VCaP (cell line): Measurements from ENCODE around the gene SUDS3.

Experiments used
- H3K27ac ChIP-seq: fragments of 450-650 bp; 2 replicates; pipeline ENCODE4 v1.5.1; 2017
- CTCF ChIP-seq: fragments of 450-650 bp; conservative IDR thresholded peaks from 2 replicates; pipeline ENCODE4 v1.5.1; 2017; ENCODE audit warnings: mild to moderate bottlenecking, moderate library complexity

Gene SUDS3

GRCh38 chr12:118357257-118358007 lies 18.9 kb upstream of the SUDS3 start:
- TF ChIP-seq CTCF: 0 out of 2 replicates have a peak, but pooled peaks have one; percentile 6
- peak overlapping the region; percentile 7; the same call in 1 of the 2 replicates for H3K27ac ChIP-seq

DNA sequence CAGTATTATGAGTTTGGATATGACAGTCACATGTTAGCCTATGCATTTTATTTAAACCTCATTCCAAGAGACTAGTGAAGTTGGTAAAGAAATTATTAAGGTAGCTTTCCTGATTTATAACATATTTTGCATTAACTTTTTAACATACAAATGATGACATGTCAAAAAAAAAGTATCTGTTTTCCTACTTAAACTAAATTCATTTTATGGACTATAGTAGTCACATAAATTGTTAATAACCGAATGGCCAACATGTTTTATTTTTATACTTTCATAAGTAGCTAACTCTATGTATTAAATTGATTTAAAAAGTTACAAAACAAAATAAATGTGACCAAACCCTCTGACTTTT lies 18.4 kb upstream of the SUDS3 start:
- no peak for TF ChIP-seq CTCF
- no peak overlapping the region for H3K27ac ChIP-seq

GRCh38 chr12:118358612-118359540 lies 17.5 kb upstream of the SUDS3 start:
- H3K27ac ChIP-seq: no peak overlapping the region
- TF ChIP-seq CTCF: no peak

- no peak overlapping the region for H3K27ac ChIP-seq
- TF ChIP-seq CTCF: no peak
These were observed 16.8 kb upstream of the SUDS3 start for GRCh38 chr12:118359541-118359915.

GRCh38 chr12:118361092-118361404 lies 15.3 kb upstream of the SUDS3 start:
- no peak overlapping the region for H3K27ac ChIP-seq
- TF ChIP-seq CTCF: no peak

- TF ChIP-seq CTCF: no peak
- no peak overlapping the region for H3K27ac ChIP-seq
These were observed 14.5 kb upstream of the SUDS3 start for GRCh38 chr12:118361889-118362288.

DNA sequence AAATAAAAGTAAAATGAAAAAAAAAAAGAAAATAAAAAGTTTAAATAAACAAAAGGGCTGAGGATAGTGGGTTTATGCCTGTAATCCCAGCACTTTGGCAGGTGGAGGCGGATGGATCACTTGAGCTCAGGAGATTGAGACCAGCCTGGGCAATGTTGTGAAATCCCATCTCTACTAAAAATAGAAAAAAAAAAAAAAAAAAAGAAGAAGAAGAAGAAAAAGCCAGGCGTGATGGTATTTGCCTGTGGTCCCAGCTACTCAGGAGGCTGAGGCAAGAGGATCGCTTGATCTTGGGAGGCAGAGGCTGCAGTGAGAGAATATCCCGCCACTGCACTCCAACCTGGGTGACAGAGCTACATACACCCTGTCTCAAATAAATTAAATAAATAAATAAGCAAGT lies 7.5 kb upstream of the SUDS3 start:
- no peak for TF ChIP-seq CTCF
- H3K27ac ChIP-seq: no peak overlapping the region
